Measurements from ENCODE around the gene CYP46A1. TPM values are rescaled to one million over a fixed set of nuclear protein-coding genes. Genes with fewer than 3 reads are reported as not detected.
"Not testable (repeated sequence)": the region's sequence is repeated elsewhere in the genome, so short reads cannot be mapped to it uniquely, and the experiment has no call there.

CYP46A1 gene
- polyA plus RNA-seq, 2 of the 4 experiments (the other 2 are of a cell fraction): 0.06 to 0.13 TPM

GRCh38 chr14:99759546-99759925 is 75.4 kb downstream of the CYP46A1 start:
- Histone ChIP-seq H3K4me1 (peaks cover 52% of the 10 kb centered on the region), H3K4me2 (no peak overlapping the region), H3K9me3 (no peaks in the 10 kb centered on the region), H3K4me3 (no peak overlapping the region), H3K27ac (peak overlapping the region; percentile 83 to 92; a peak in 5 of 6 replicates)
- POLR2A ChIA-PET: no interaction called here
- no peak for DNase-seq (ENCODE audit: low read depth in 1 of 2, low spot score in 1 of 2)
- ATAC-seq: no peak
- FAIRE-seq: no peak
- 96% methylated on average over 9 of the region's 9 CpGs for WGBS (ENCODE audit: missing lambda C conversion rate)
- TF ChIP-seq HEYL (CRISPR knock-in tag; IDR thresholded peaks at IDR 0.05): no peak
- TF ChIP-seq RAD21 (conservative IDR thresholded peaks at IDR 0.05 in 1 of 2, IDR thresholded peaks at IDR 0.05 in 1 of 2): no peak
- no peak for TF ChIP-seq POLR2AphosphoS2 (conservative IDR thresholded peaks at IDR 0.05; ENCODE audit: low read length)
- no peak for TF ChIP-seq E2F6 (IDR thresholded peaks at IDR 0.05; ENCODE audit: borderline replicate concordance, low read depth)
- no peak for TF ChIP-seq TFCP2L1 (CRISPR knock-in tag; IDR thresholded peaks at IDR 0.05)
- no peak for TF ChIP-seq CTCF (IDR thresholded peaks at IDR 0.05)
- no peak for TF ChIP-seq USF2 (IDR thresholded peaks at IDR 0.05)
- TF ChIP-seq SMC3 (IDR thresholded peaks at IDR 0.05): no peak
- TF ChIP-seq RCOR1 (IDR thresholded peaks at IDR 0.05; ENCODE audit: low read depth, low read length): no peak
- TF ChIP-seq ESRRA (IDR thresholded peaks at IDR 0.05; ENCODE audit: borderline replicate concordance, low read length): no peak
- no peak for TF ChIP-seq BHLHE40 (IDR thresholded peaks at IDR 0.05; ENCODE audit: low read depth, low read length)
- no peak for TF ChIP-seq FOXS1 (CRISPR knock-in tag; IDR thresholded peaks at IDR 0.05)
- no peak for TF ChIP-seq GATA3 (IDR thresholded peaks at IDR 0.05; ENCODE audit: borderline replicate concordance)
- TF ChIP-seq REST (IDR thresholded peaks at IDR 0.05): no peak
- TF ChIP-seq ZSCAN20 (CRISPR knock-in tag; IDR thresholded peaks at IDR 0.05): no peak
- TF ChIP-seq HMGXB4 (CRISPR knock-in tag; IDR thresholded peaks at IDR 0.05; ENCODE audit: borderline replicate concordance): no peak
- TF ChIP-seq NR3C1 (IDR thresholded peaks at IDR 0.05): no peak
- no peak for TF ChIP-seq ZC3H11A (IDR thresholded peaks at IDR 0.05)
- CTCF ChIA-PET: interaction anchor here (0.6 to 20.7 kb wide), 5 partner anchors 14 to 480 kb away, joined by 3 to 263 read pairs (median 5); no protein-coding TSS in a partner anchor

GRCh38 chr14:99760817-99761216 is 76.7 kb downstream of the CYP46A1 start:
- no peak overlapping the region for H3K4me3 ChIP-seq
- ChIA-PET CTCF (interaction anchor here (0.7 to 20.7 kb wide), 4 partner anchors 8 to 115 kb away, joined by 3 to 263 read pairs (median 4); no protein-coding TSS in a partner anchor), POLR2A (no interaction called here)
- FAIRE-seq: no peak
- H3K4me2 ChIP-seq: no peak overlapping the region
- no peaks in the 10 kb centered on the region for H3K9me3 ChIP-seq
- peaks cover 39% of the 10 kb centered on the region for H3K4me1 ChIP-seq
- H3K27ac ChIP-seq: peak overlapping the region in 1 of 2 experiments; percentile 27; a peak in 2 of 6 replicates
- DNase-seq (ENCODE audit: low read depth in 1 of 2, low spot score in 1 of 2): no peak
- ATAC-seq: no peak
- WGBS (ENCODE audit: missing lambda C conversion rate): 70% methylated on average over 5 of the region's 5 CpGs
- TF ChIP-seq BCL3 (IDR thresholded peaks at IDR 0.05) (no peak), TP53 (CRISPR knock-in tag; IDR thresholded peaks at IDR 0.05) (no peak), CBX2 (IDR thresholded peaks at IDR 0.05; ENCODE audit: borderline replicate concordance, low read depth) (no peak), ZFP36 (IDR thresholded peaks at IDR 0.05; ENCODE audit: borderline replicate concordance, partially characterized antibody) (no peak), ZC3H11A (IDR thresholded peaks at IDR 0.05) (no peak), POLR2AphosphoS2 (conservative IDR thresholded peaks at IDR 0.05; ENCODE audit: low read length) (no peak), JUN (IDR thresholded peaks at IDR 0.05) (no peak), CBX8 (IDR thresholded peaks at IDR 0.05) (no peak)

- FAIRE-seq; ATAC-seq; DNase-seq (ENCODE audit: low read depth in 1 of 2, low spot score in 1 of 2); H3K9me3 ChIP-seq; H3K4me3 ChIP-seq; POLR2A ChIA-PET; H3K27ac ChIP-seq; H3K4me2 ChIP-seq: not testable (repeated sequence)
- H3K4me1 ChIP-seq: peaks cover 18% of the 10 kb centered on the region
- CTCF ChIA-PET: interaction anchor here (1.0 to 20.7 kb wide), 2 partner anchors 11 to 29 kb away, joined by 4 to 263 read pairs; no protein-coding TSS in a partner anchor
- 76% methylated on average over 4 of the region's 4 CpGs for WGBS (ENCODE audit: missing lambda C conversion rate)
These were observed 78.8 kb downstream of the CYP46A1 start for GRCh38 chr14:99762911-99763310.
